ENCODE results near the gene LPP.

DNA sequence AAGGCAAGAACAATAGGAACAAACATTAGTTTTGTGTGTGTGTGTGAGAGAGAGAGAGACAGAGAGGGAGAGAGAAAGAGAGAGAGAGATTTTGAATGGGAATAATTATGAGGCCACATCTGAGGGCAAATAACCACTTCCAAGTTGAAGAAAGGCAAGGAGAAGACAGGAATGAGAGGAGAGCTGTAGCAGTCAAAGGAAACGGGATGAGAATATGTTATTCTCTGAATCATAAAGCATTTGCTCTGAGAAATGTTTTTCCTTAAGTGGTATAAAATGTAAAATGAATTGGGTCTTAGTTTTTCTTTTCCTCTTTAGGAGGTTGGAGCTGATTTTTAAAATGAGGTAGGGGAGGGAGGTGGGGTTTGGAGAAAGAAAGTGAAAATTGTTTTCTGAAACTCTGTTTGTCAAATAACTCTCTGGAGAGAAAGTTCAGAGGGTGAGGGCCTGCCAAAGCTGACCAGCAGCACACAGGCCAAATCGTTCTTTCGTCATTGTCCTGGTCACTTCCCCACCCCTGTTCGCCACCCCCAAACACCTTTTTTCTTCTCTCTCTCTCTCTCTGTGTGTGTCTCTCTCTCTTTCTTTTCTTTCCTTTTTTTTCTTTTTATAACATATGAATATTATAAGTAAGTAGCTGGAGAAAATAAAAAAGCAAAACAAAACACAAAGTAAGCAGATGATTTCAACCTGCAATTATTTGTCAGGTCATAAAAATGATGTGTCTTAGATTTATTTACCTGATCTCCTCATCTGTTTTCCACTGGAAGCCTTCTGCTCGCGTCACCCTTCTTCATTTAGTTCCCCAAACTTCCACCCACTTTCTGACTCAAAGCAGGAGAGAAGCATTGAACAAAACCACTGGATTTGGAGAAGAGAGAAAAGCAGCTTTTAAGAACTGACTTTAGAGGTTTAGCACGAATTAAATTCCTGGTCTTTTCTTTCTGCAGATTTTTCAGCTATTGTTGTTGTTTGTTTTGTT is 110.6 kb downstream of the LPP start:
- TF ChIP-seq, protein P1, sequence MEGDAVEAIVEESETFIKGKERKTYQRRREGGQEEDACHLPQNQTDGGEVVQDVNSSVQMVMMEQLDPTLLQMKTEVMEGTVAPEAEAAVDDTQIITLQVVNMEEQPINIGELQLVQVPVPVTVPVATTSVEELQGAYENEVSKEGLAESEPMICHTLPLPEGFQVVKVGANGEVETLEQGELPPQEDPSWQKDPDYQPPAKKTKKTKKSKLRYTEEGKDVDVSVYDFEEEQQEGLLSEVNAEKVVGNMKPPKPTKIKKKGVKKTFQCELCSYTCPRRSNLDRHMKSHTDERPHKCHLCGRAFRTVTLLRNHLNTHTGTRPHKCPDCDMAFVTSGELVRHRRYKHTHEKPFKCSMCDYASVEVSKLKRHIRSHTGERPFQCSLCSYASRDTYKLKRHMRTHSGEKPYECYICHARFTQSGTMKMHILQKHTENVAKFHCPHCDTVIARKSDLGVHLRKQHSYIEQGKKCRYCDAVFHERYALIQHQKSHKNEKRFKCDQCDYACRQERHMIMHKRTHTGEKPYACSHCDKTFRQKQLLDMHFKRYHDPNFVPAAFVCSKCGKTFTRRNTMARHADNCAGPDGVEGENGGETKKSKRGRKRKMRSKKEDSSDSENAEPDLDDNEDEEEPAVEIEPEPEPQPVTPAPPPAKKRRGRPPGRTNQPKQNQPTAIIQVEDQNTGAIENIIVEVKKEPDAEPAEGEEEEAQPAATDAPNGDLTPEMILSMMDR (IDR thresholded peaks at IDR 0.05; ENCODE audit: insufficient read depth, low read length, poor library complexity, severe bottlenecking) = no peak
- TF ChIP-seq EZH2phosphoT487 (conservative IDR thresholded peaks at IDR 0.05; ENCODE audit: low read length) = no peak

All from SU-DHL-6 (cell line).